HG03060 (cell line): Measurements from ENCODE around the gene MTMR3.

ENCODE experiments used
- ATAC-seq: cut with Tn5 transposase; IDR thresholded peaks from one replicate; pipeline ENCODE4 v1.9.1; 2021; ENCODE audit warnings: low read depth, moderate number of reproducible peaks; ENCODE audit not compliant: unreplicated experiment

MTMR3 gene

DNA sequence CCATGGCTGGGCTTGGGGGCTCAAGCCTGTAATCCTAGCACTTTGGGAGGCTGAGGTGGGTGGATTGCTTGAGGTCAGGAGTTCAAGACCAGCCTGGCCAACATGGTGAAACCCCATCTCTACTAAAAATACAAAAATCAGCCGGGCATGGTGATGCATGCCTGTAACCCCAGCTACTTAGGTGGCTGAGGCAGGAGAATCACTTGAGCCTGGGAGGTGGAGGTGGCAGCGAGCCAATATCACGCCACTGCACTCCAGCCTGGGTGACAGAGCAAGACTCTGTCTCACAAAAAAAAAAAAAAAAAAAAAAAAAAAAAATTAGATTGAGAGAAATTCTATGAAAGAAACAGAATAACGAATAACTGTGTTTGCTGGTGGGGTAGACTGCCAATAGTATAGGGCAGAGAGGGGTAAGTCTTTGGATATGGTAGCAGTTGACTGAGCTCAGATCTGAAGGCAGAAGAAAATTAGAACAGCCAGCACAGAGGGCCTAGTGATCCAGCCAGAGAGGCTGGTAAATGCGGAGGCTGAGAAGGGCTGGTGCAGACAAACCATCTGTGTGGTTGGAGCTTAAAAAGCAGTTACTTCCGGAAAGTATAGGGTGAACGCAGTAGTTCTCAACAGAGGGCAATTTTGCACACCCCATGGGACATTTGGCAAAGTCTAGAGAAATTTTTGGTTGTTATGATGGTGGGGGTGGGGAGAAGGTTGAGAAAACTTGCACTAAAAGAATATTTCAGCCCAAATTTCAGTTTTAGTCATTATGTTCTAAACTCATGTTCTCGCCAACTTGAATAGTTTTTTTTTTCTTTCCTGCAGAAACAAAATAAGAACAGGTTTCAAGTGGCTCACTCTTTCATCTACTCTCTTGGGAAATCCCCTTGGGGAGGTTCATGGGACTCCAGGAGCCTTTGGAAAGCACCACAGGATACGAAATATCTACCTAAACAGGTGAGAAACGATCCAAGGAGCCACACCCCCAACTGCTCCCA lies 195.6 kb downstream of the MTMR3 start:
- ATAC-seq = no peak

- ATAC-seq = no peak
Observed at GRCh38 chr22:30079952-30080533, 197.1 kb downstream of the MTMR3 start, which contains the start of gene HORMAD2. Gene HORMAD2 (plus strand): TSS chr22:30080464. CDS start chr22:30093953, 13,489 bp downstream.
